Gastroesophageal sphincter (tissue), 4 donors: ENCODE results near the gene MYCBP2. TPM values are rescaled to one million over a fixed set of nuclear protein-coding genes. Genes with fewer than 3 reads are reported as not detected.
"Not testable (repeated sequence)": the region's sequence is repeated elsewhere in the genome, so short reads cannot be mapped to it uniquely, and the experiment has no call there.

ENCODE experiments used
- ATAC-seq: fragments of 150-250 bp; one replicate; pipeline ENCODE4 v1.9.1; 2016; ENCODE audit warnings: mild to moderate bottlenecking, moderate library complexity
- H3K27ac ChIP-seq, 4 donors: fragments of 200-600 bp; sonication (generic) in 3 of 4; 1 replicate in 3 of 4; 2 replicates in 1 of 4; pipeline ENCODE4 v1.5.1; 2016 to 2019
- H3K27me3 ChIP-seq: fragments of 200-600 bp; sonication (generic); one replicate; pipeline ENCODE4 v1.5.1; 2019
- H3K36me3 ChIP-seq, 2 donors: fragments of 200-600 bp; sonication (generic); one replicate each; pipeline ENCODE4 v1.5.1; 2019; ENCODE audit warnings: control low read depth in 1 of 2
- H3K4me1 ChIP-seq, 3 donors: fragments of 200-600 bp; sonication (generic); 1 replicate in 2 of 3; 2 replicates in 1 of 3; pipeline ENCODE4 v1.5.1; 2016 to 2019; ENCODE audit warnings: control low read depth in 2 of 3
- H3K4me3 ChIP-seq, 2 donors: fragments of 200-600 bp; sonication (generic); one replicate each; pipeline ENCODE4 v1.5.1; 2019; ENCODE audit warnings: mild to moderate bottlenecking in 1 of 2, moderate library complexity in 1 of 2
- H3K9me3 ChIP-seq, 3 donors: fragments of 200-600 bp; sonication (generic); one replicate each; pipeline ENCODE4 v1.5.1; 2017 to 2019; ENCODE audit warnings: control low read depth in 2 of 3
- CTCF ChIP-seq, 4 experiments: fragments of 200-600 bp in 2 of 4; fragments of 450-650 bp in 2 of 4; sonication (generic) in 1 of 4; IDR thresholded peaks; one replicate each; pipeline ENCODE4 v1.5.1; 2017 to 2019; ENCODE audit warnings: antibody characterized with exemption in 4 of 4, mild to moderate bottlenecking in 2 of 4, moderate library complexity in 2 of 4
- EP300 ChIP-seq: sonication (generic); formaldehyde crosslinking; IDR thresholded peaks from one replicate; pipeline ENCODE4 v1.6.1; 2017; ENCODE audit warnings: antibody characterized with exemption, mild to moderate bottlenecking
- POLR2A ChIP-seq, 2 donors: fragments of 450-650 bp; IDR thresholded peaks; one replicate each; pipeline ENCODE4 v1.6.1; 2017; ENCODE audit warnings: antibody characterized with exemption in 2 of 2, mild to moderate bottlenecking in 2 of 2, moderate library complexity in 1 of 2
- POLR2AphosphoS5 ChIP-seq: sonication (generic); formaldehyde crosslinking; IDR thresholded peaks from one replicate; pipeline ENCODE4 v1.6.1; 2017; ENCODE audit warnings: antibody characterized with exemption
- WGBS, 2 donors: methylation state at CpG; one replicate each; pipeline ENCODE4 v1.1.5; 2018; ENCODE audit warnings: low coverage in 1 of 2; 5-methylcytosine and 5-hydroxymethylcytosine counted together
- total RNA-seq, 4 donors: library from RNA; depleted of rRNA; stranded (reverse); fragments of >200 nt; gene quantifications; one replicate each; pipeline ENCODE4 v1.1.0, GENCODE V29; 2016

Gene MYCBP2
- total RNA-seq, 4 donors from 2014 or later = 116 to 148 (median 119) TPM

- no peak overlapping the region for H3K27ac ChIP-seq
- no peaks in the 10 kb centered on the region for H3K27me3 ChIP-seq
- H3K9me3 ChIP-seq = no peaks in the 10 kb centered on the region
- H3K36me3 ChIP-seq = peaks cover 0 to 80% of the 10 kb centered on the region in 2 donors
- no peak for ATAC-seq
- TF ChIP-seq EP300 (no peak), POLR2A (IDR thresholded peaks at IDR 0.05) (no peak), POLR2AphosphoS5 (no peak), CTCF (IDR thresholded peaks at IDR 0.05) (no peak)
- WGBS, 2 donors = 53 to 68% methylated on average over 2 of the region's 2 CpGs
- no peaks in the 10 kb centered on the region for H3K4me1 ChIP-seq
- H3K4me3 ChIP-seq = no peak overlapping the region
These were observed 59.5 kb downstream of the MYCBP2 start for GRCh38 chr13:77267362-77267761.

DNA sequence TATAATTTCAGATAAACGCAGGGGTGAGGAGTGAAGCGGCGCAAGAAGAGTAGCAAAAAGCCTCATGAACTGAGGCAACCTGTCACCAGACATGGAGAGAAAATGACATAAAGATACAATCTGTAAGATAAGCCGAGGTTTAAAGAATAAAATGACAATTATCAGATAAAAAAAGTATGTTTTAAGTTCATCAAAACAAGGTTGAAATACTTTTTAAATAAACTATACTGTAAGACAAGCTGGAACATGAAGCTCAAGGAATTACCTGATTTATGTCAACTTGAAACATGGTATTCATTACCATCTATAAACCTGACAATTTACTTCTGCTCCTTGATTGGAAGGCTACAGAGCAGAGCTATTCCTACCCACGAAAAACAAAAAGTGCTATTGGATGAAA, 61.6 kb downstream of the MYCBP2 start:
- no peak for ATAC-seq
- Histone ChIP-seq H3K4me1 (no peaks in the 10 kb centered on the region), H3K9me3 (no peaks in the 10 kb centered on the region), H3K27me3 (no peaks in the 10 kb centered on the region), H3K36me3 (peaks cover 0 to 80% of the 10 kb centered on the region in 2 donors), H3K27ac (no peak overlapping the region), H3K4me3 (no peak overlapping the region)
- 80 to 98% methylated on average over 5 of the region's 5 CpGs for WGBS, 2 donors
- TF ChIP-seq EP300 (no peak), POLR2A (IDR thresholded peaks at IDR 0.05) (no peak), POLR2AphosphoS5 (no peak), CTCF (IDR thresholded peaks at IDR 0.05) (no peak)

- peaks cover 0 to under 1% (median 0%) of the 10 kb centered on the region in 3 donors for H3K9me3 ChIP-seq
- H3K27me3 ChIP-seq = no peaks in the 10 kb centered on the region
- no peaks in the 10 kb centered on the region for H3K4me1 ChIP-seq
- ATAC-seq = no peak
- H3K4me3 ChIP-seq = no peak overlapping the region
- WGBS, 2 donors = 97 to 100% methylated on average over 2 of the region's 2 CpGs
- H3K27ac ChIP-seq = no peak overlapping the region
- no peak for TF ChIP-seq POLR2AphosphoS5
- TF ChIP-seq POLR2A (IDR thresholded peaks at IDR 0.05) = no peak
- no peak for TF ChIP-seq EP300
- H3K36me3 ChIP-seq = peaks cover 0 to 85% of the 10 kb centered on the region in 2 donors
These were observed 64.7 kb downstream of the MYCBP2 start for GRCh38 chr13:77262198-77262597.

- no peaks in the 10 kb centered on the region for H3K4me1 ChIP-seq
- H3K4me3 ChIP-seq = no peak overlapping the region
- ATAC-seq = no peak
- no peaks in the 10 kb centered on the region for H3K27me3 ChIP-seq
- peaks cover 0 to 32% of the 10 kb centered on the region in 2 donors for H3K36me3 ChIP-seq
- no peak overlapping the region for H3K27ac ChIP-seq
- no peak for TF ChIP-seq EP300
- no peak for TF ChIP-seq POLR2A (IDR thresholded peaks at IDR 0.05)
- 64 to 73% methylated on average over 3 of the region's 3 CpGs for whole genome bisulfite sequencing, 2 donors
- H3K9me3 ChIP-seq = no peaks in the 10 kb centered on the region
These were observed 75.9 kb downstream of the MYCBP2 start for GRCh38 chr13:77250975-77251374.

DNA sequence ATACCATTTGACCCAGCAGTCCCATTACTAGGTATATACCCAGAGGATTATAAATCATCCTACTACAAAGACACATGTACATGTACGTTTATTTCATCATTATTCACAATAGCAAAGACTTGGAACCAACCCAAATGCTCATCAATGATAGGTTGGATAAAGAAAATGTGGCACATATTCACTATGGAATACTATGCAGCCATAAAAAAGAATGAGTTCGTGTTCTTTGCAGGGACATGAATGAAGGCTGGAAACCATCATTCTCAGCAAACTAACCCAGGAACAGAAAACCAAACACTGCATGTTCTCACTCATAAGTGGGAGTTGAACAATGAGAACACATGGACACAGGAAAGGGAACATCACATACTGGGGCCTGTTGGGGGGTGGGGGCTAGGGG, 81.7 kb downstream of the MYCBP2 start:
- not testable (repeated sequence) for H3K4me3 ChIP-seq, H3K27me3 ChIP-seq, ATAC-seq, H3K9me3 ChIP-seq, H3K27ac ChIP-seq, H3K4me1 ChIP-seq
- H3K36me3 ChIP-seq = peaks cover 0 to 48% of the 10 kb centered on the region in 2 donors
- 91 to 95% methylated on average over 2 of the region's 2 CpGs for WGBS, 2 donors

DNA sequence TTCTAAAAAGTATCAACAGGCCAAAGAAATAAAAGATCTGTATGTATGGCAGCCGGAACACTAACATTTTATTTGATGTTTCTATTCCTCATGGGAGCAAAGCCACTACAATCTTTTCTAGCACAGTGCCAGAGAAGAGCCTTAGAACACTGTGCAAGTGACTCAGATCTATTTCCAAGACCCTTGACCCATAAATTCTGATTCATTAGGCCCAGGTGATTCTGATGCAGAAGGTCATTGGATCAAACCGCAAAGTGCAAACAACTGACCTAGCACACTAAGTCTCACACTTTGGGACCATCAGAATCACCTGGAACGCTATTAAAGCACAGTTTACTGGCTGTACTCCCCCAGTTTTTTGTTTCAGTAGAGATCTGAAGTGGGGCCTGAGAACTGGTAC, 87.6 kb downstream of the MYCBP2 start:
- 86 to 87% methylated on average over 3 of the region's 3 CpGs for WGBS, 2 donors
- Histone ChIP-seq H3K27me3 (no peaks in the 10 kb centered on the region), H3K4me1 (no peaks in the 10 kb centered on the region), H3K36me3 (peaks cover 0 to 48% of the 10 kb centered on the region in 2 donors), H3K27ac (no peak overlapping the region), H3K4me3 (no peak overlapping the region), H3K9me3 (no peaks in the 10 kb centered on the region)
- no peak for TF ChIP-seq POLR2A (IDR thresholded peaks at IDR 0.05)
- no peak for TF ChIP-seq CTCF (IDR thresholded peaks at IDR 0.05)
- no peak for TF ChIP-seq POLR2AphosphoS5
- TF ChIP-seq EP300 = no peak
- no peak for ATAC-seq
